B cell (primary cell): ENCODE results near the gene CDT1. TPM values are rescaled to one million over a fixed set of nuclear protein-coding genes. Genes with fewer than 3 reads are reported as not detected.

Experiments
- ATAC-seq: fragments of 200-7000 bp; cut with Tn5 transposase; one replicate; pipeline ENCODE4 v1.10.0; 2021; ENCODE audit warnings: low read depth, mild to moderate bottlenecking, moderate number of reproducible peaks, moderate library complexity
- CTCF ChIA-PET: fragments of 350-600 bp; sonication (Branson Sonifier 250); formaldehyde crosslinking; loops from one replicate; lab custom pipeline; 2021; ENCODE audit warnings: antibody characterized with exemption, inconsistent platforms; lab: Charles Lee
- POLR2A ChIA-PET: fragments of 350-600 bp; sonication (Branson Sonifier 250); formaldehyde crosslinking; loops from one replicate; lab custom pipeline; 2021; ENCODE audit warnings: antibody characterized with exemption; lab: Charles Lee
- DNase-seq: peaks from one replicate; pipeline ENCODE4 v3.0.0; 2013
- H2AFZ ChIP-seq: 2 replicates; pipeline ENCODE4 v1.6.1; 2012; ENCODE audit warnings: mild to moderate bottlenecking, low read depth, low read length; ENCODE audit not compliant: insufficient read depth, poor library complexity, severe bottlenecking
- H3K27ac ChIP-seq, 2 donors: 1 replicate in 1 of 2; 2 replicates in 1 of 2; pipeline ENCODE4 v1.5.1; 2012 to 2013; ENCODE audit warnings: low read length in 2 of 2, mild to moderate bottlenecking in 2 of 2, moderate library complexity in 1 of 2
- H3K27me3 ChIP-seq, 4 experiments: fragments of 200-600 bp in 1 of 4; sonication (generic) in 1 of 4; replicated peaks in 1 of 4; 1 replicate in 2 of 4; 2 replicates in 2 of 4; pipeline versions ENCODE4 v1.6.1 to v1.7.0; 2013 to 2016; ENCODE audit warnings: low read length in 3 of 4, mild to moderate bottlenecking in 2 of 4, mixed read lengths in 1 of 4, moderate library complexity in 1 of 4; ENCODE audit not compliant: insufficient read depth in 4 of 4, control insufficient read depth in 3 of 4; ENCODE audit errors: control extremely low read depth in 1 of 4
- H3K36me3 ChIP-seq, 2 experiments: replicated peaks in 1 of 2; 1 replicate in 1 of 2; 2 replicates in 1 of 2; pipeline versions ENCODE4 v1.6.1 to v1.7.1; 2013; ENCODE audit warnings: low read length in 1 of 2; ENCODE audit not compliant: insufficient read depth in 2 of 2, control insufficient read depth in 1 of 2; ENCODE audit errors: control extremely low read depth in 1 of 2, extremely low read depth in 1 of 2
- H3K4me1 ChIP-seq, 2 donors: fragments of 200-600 bp in 1 of 2; sonication (generic) in 1 of 2; 1 replicate in 1 of 2; 2 replicates in 1 of 2; pipeline versions ENCODE4 v1.5.1 to v1.6.1; 2013 to 2017; ENCODE audit warnings: low read length in 2 of 2; ENCODE audit not compliant: control insufficient read depth in 2 of 2, insufficient read depth in 2 of 2
- H3K4me2 ChIP-seq: replicated peaks from 2 replicates; pipeline ENCODE3; 2012; ENCODE audit warnings: mild to moderate bottlenecking, low read depth, low read length; ENCODE audit not compliant: poor library complexity, severe bottlenecking
- H3K4me3 ChIP-seq, 5 experiments: fragments of 200-600 bp in 1 of 5; sonication (generic) in 1 of 5; 1 replicate in 3 of 5; 2 replicates in 2 of 5; pipeline versions ENCODE4 v1.5.1 to v1.7.0; 2011 to 2016; ENCODE audit warnings: low read length in 4 of 5, mild to moderate bottlenecking in 4 of 5, low read depth in 2 of 5, control low read depth in 1 of 5, moderate library complexity in 1 of 5; ENCODE audit not compliant: insufficient read depth in 1 of 5; ENCODE audit errors: control extremely low read depth in 1 of 5, extremely low read depth in 1 of 5
- H3K79me2 ChIP-seq: fragments of 200-600 bp; sonication (generic); one replicate; pipeline ENCODE4 v1.6.0; 2016; ENCODE audit warnings: low read length; ENCODE audit not compliant: control insufficient read depth, insufficient read depth
- H3K9ac ChIP-seq: fragments of 200-600 bp; sonication (generic); 2 replicates; pipeline ENCODE4 v1.6.1; 2017; ENCODE audit warnings: mild to moderate bottlenecking, low read length, moderate library complexity
- H3K9me3 ChIP-seq, 3 donors: one replicate each; pipeline versions ENCODE4 v1.6.1 to v1.7.1; 2013; ENCODE audit warnings: low read length in 2 of 3; ENCODE audit not compliant: control insufficient read depth in 2 of 3, insufficient read depth in 1 of 3; ENCODE audit errors: control extremely low read depth in 1 of 3
- H4K20me1 ChIP-seq: 2 replicates; pipeline ENCODE4 v1.6.0; 2012; ENCODE audit warnings: mild to moderate bottlenecking, low read length; ENCODE audit not compliant: insufficient read depth, control insufficient read depth, poor library complexity, severe bottlenecking
- H3K27ac Mint-ChIP-seq: one replicate; pipeline ENCODE4 v1.8.0; 2021; ENCODE audit warnings: mixed read lengths
- H3K27me3 Mint-ChIP-seq: one replicate; pipeline ENCODE4 v1.8.0; 2021; ENCODE audit warnings: mixed read lengths
- H3K4me1 Mint-ChIP-seq: one replicate; pipeline ENCODE4 v1.8.0; 2021; ENCODE audit warnings: mixed read lengths
- H3K4me3 Mint-ChIP-seq: one replicate; pipeline ENCODE4 v1.8.0; 2021; ENCODE audit warnings: mixed read lengths
- H3K9me3 Mint-ChIP-seq: one replicate; pipeline ENCODE4 v1.8.0; 2022; ENCODE audit warnings: mixed read lengths; ENCODE audit not compliant: insufficient read depth
- EZH2 ChIP-seq: IDR thresholded peaks from 2 replicates; pipeline ENCODE4 v1.6.1; 2012; ENCODE audit warnings: borderline replicate concordance, low read depth, mild to moderate bottlenecking, moderate library complexity, low read length; ENCODE audit not compliant: insufficient read depth, poor library complexity, severe bottlenecking
- WGBS: methylation state at CpG from one replicate; pipeline ENCODE4 v1.1.5; 2013; ENCODE audit warnings: missing lambda C conversion rate; ENCODE audit not compliant: insufficient coverage; 5-methylcytosine and 5-hydroxymethylcytosine counted together
- intact Hi-C: fragments of 100-400 bp; cut with micrococcal nuclease; formaldehyde crosslinking; loops from one replicate; pipeline ENCODE4 v1.10.0; 2022
- polyA plus RNA-seq: library from polyadenylated mRNA; depleted of rRNA; stranded (reverse); fragments of >200 nt; gene quantifications from 2 replicates; pipeline ENCODE4 v1.2.3, GENCODE V29; 2012
- total RNA-seq, 2 donors: library from RNA; stranded (reverse); fragments of 120-200 nt in 1 of 2; gene quantifications; 1 replicate in 1 of 2; 2 replicates in 1 of 2; pipeline versions ENCODE4 v1.2.3 to v1.2.4, GENCODE V29; 2013 to 2022
- TF ChIP-seq, protein P1 (sequence below): fragments of 200-600 bp; IDR thresholded peaks from one replicate; pipeline ENCODE4 v1.8.0; 2022; ENCODE audit warnings: antibody characterized with exemption, mild to moderate bottlenecking

The CDT1 gene
- total and polyA plus RNA-seq, 2 donors (not counting 1 experiment from before 2014, with no cell fraction given): 0.27 to 0.36 TPM

DNA sequence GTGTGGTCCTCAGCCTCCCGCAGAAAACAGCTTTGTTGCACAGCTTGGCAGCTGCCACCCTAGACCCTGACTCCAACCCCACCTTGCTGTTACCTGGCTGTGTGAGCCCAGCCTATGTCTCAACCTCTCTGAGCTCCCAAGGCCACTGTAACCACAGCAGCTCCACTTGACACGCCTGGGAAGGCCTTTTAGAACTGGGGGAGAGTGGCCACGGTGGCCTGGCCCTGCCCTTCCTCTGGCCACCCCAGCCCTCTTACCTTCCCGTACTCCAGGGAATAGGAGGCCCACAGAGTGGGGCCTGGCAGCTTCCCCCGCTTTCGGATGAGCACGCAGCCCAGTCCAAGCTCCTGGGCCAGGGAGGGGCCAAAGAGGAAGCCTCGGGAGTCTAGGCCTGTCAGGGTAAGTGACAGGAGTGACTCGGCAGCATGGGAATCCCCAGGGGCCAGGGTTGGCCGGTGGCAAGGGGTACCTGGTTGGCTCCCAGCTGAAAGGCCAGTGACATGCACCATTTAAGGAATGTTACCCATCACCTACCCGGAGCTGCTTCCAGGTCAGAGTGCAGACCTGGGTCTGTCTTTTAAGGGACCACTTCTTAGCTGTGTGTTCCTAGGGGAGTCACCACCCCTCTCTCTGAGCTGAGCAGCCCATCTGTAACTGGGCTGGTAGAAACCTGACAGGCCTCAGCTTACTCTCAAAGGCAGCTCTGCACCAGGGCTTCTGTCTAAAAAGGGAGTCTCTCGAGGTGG lies 6.8 kb downstream of the CDT1 start:
- Histone ChIP-seq H3K4me3 (peak overlapping the region in 4 of 5 experiments; percentile 68 to 90 (median 77)), H3K27ac (peak overlapping the region in 1 of 2 donors; percentile 61), H2AFZ (no peak overlapping the region), H3K4me1 (peaks cover 11 to 22% of the 10 kb centered on the region in 2 donors), H3K9me3 (peaks cover 0 to under 1% (median 0%) of the 10 kb centered on the region in 3 donors), H3K79me2 (peaks cover 15% of the 10 kb centered on the region), H3K4me2 (peak overlapping the region; percentile 99), H3K36me3 (peaks cover 0 to 23% of the 10 kb centered on the region in 2 experiments), H3K27me3 (no peaks in the 10 kb centered on the region), H3K9ac (peak overlapping the region; percentile 79), H4K20me1 (peaks cover 39% of the 10 kb centered on the region)
- DNase-seq (peak; percentile 35), ATAC-seq (no peak)
- WGBS: 33% methylated on average over 9 of the region's 12 CpGs
- intact Hi-C loops: no loop called here
- Mint-ChIP-seq H3K27me3 (no peaks in the 10 kb centered on the region), H3K4me1 (peaks cover 19% of the 10 kb centered on the region), H3K27ac (peak overlapping the region; percentile 96), H3K9me3 (no peaks in the 10 kb centered on the region), H3K4me3 (peak overlapping the region; percentile 92)
- CTCF ChIA-PET: interaction anchor here (0.9 to 3.9 kb wide), 10 partner anchors 10 to 407 kb away, joined by 3 to 23 read pairs (median 3); partner anchors contain the start of genes PIEZO1 and ZNF778
- TF ChIP-seq EZH2: no peak
- TF ChIP-seq, protein P1, sequence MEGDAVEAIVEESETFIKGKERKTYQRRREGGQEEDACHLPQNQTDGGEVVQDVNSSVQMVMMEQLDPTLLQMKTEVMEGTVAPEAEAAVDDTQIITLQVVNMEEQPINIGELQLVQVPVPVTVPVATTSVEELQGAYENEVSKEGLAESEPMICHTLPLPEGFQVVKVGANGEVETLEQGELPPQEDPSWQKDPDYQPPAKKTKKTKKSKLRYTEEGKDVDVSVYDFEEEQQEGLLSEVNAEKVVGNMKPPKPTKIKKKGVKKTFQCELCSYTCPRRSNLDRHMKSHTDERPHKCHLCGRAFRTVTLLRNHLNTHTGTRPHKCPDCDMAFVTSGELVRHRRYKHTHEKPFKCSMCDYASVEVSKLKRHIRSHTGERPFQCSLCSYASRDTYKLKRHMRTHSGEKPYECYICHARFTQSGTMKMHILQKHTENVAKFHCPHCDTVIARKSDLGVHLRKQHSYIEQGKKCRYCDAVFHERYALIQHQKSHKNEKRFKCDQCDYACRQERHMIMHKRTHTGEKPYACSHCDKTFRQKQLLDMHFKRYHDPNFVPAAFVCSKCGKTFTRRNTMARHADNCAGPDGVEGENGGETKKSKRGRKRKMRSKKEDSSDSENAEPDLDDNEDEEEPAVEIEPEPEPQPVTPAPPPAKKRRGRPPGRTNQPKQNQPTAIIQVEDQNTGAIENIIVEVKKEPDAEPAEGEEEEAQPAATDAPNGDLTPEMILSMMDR: no peak
- POLR2A ChIA-PET: interaction anchor here (1.0 to 1.6 kb wide), 3 partner anchors 9 to 357 kb away, joined by 3 to 7 read pairs (median 4); no protein-coding TSS in a partner anchor
